Upper lobe of left lung (tissue), 6 donors: Measurements from ENCODE around the gene MRPS18A. TPM values are rescaled to one million over a fixed set of nuclear protein-coding genes. Genes with fewer than 3 reads are reported as not detected.
A peak's percentile ranks its signal among the peaks of the same experiment; 100 is the strongest.

ENCODE experiments used
- ATAC-seq, 2 donors: fragments of 200-7000 bp; cut with Tn5 transposase; one replicate each; pipeline ENCODE4 v1.9.1; 2022; ENCODE audit warnings: mild to moderate bottlenecking in 2 of 2, moderate library complexity in 2 of 2; ENCODE audit not compliant: low FRiP score in 2 of 2
- DNase-seq, 2 donors: peaks; one replicate each; pipeline ENCODE4 v3.0.0-alpha.2; 2019 to 2020
- H3K27ac ChIP-seq, 4 donors: fragments of 200-600 bp; sonication (generic); one replicate each; pipeline ENCODE4 v1.5.1; 2016 to 2019
- H3K27me3 ChIP-seq, 4 donors: fragments of 200-600 bp; sonication (generic); one replicate each; pipeline ENCODE4 v1.5.1; 2017 to 2019
- H3K36me3 ChIP-seq, 4 donors: fragments of 200-600 bp; sonication (generic); one replicate each; pipeline ENCODE4 v1.5.1; 2016 to 2019
- H3K4me1 ChIP-seq, 4 donors: fragments of 200-600 bp; sonication (generic); one replicate each; pipeline ENCODE4 v1.5.1; 2018 to 2019
- H3K4me3 ChIP-seq, 4 donors: fragments of 200-600 bp; sonication (generic); one replicate each; pipeline ENCODE4 v1.5.1; 2017 to 2019; ENCODE audit warnings: mild to moderate bottlenecking in 2 of 4, moderate library complexity in 1 of 4
- H3K9me3 ChIP-seq, 4 donors: fragments of 200-600 bp; sonication (generic); one replicate each; pipeline ENCODE4 v1.5.1; 2018 to 2019
- EP300 ChIP-seq, 4 donors: sonication (generic); formaldehyde crosslinking; IDR thresholded peaks; one replicate each; pipeline ENCODE4 v1.5.1; 2017; ENCODE audit warnings: antibody characterized with exemption in 4 of 4, control low read depth in 2 of 4
- POLR2A ChIP-seq, 4 donors: fragments of 450-650 bp; IDR thresholded peaks; one replicate each; pipeline ENCODE4 v1.5.1; 2016 to 2017; ENCODE audit warnings: antibody characterized with exemption in 4 of 4, mild to moderate bottlenecking in 2 of 4
- POLR2AphosphoS5 ChIP-seq, 2 donors: sonication (generic); formaldehyde crosslinking; IDR thresholded peaks; one replicate each; pipeline ENCODE4 v1.5.1; 2017; ENCODE audit warnings: antibody characterized with exemption in 2 of 2
- WGBS, 2 donors: methylation state at CpG; one replicate each; pipeline ENCODE4 v1.1.5; 2017 to 2018; 5-methylcytosine and 5-hydroxymethylcytosine counted together
- total RNA-seq, 6 donors: library from RNA; depleted of rRNA in 4 of 6; stranded (reverse); fragments of >200 nt in 4 of 6; gene quantifications; one replicate each; pipeline versions ENCODE4 v1.1.0 to v1.2.1, GENCODE V29; 2016 to 2021
- TF ChIP-seq, protein P1 (sequence below), 6 experiments: fragments of 450-650 bp in 4 of 6; fragments of 200-600 bp in 2 of 6; sonication (generic) in 2 of 6; IDR thresholded peaks; one replicate each; pipeline ENCODE4 v1.5.1; 2016 to 2019; ENCODE audit warnings: antibody characterized with exemption in 6 of 6
- donor health status: DM: no; HTN: no; CAD: no; lungs with moderate emphysema.
- donor health status: DM: no; HTN: yes; CAD: no; lungs with severe emphysema.

The MRPS18A gene
- total RNA-seq, 6 donors from 2014 or later = 21.0 to 45.6 (median 33.4) TPM

DNA sequence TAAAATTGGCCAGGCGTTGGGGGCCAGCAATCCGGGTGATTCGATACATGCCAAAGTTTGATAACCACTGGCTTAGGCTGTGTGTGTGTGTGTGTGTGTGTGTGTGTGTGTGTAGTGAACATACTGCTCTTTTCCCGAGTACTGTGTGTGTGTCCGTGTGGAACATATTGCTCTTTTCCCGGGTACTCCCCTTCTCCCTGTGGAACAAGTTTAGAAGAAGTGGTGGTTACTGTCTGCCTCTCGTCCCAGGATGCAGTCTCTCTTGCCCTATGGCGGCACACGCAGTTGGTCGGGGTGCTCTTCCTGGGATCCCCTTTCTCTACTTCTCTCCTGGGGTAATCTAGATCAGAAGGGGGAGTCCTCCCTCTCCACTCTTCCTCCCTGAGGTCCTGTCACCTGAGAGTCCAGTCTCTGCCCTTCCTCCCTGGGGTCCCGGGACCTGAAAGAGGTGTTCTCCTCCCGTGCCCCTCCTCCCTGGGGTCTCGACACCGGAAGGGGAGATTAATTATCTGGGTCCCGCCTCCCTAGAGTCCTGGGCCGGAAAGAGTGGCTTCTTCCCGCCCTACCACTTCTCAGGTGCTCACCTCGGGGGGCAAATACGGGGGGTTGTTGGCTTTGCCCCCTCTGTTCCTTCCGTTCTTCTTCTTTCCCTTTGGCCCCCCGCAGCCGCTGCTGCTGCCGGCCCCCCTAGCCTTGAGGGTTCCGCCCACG lies 59.0 kb downstream of the MRPS18A start:
- TF ChIP-seq POLR2AphosphoS5 (IDR thresholded peaks at IDR 0.05) = peak in 1 of 2 donors; percentile 24
- no peak for TF ChIP-seq EP300 (IDR thresholded peaks at IDR 0.05)
- TF ChIP-seq POLR2A (IDR thresholded peaks at IDR 0.05) = peak in 1 of 4 donors; percentile 1
- TF ChIP-seq, protein P1, sequence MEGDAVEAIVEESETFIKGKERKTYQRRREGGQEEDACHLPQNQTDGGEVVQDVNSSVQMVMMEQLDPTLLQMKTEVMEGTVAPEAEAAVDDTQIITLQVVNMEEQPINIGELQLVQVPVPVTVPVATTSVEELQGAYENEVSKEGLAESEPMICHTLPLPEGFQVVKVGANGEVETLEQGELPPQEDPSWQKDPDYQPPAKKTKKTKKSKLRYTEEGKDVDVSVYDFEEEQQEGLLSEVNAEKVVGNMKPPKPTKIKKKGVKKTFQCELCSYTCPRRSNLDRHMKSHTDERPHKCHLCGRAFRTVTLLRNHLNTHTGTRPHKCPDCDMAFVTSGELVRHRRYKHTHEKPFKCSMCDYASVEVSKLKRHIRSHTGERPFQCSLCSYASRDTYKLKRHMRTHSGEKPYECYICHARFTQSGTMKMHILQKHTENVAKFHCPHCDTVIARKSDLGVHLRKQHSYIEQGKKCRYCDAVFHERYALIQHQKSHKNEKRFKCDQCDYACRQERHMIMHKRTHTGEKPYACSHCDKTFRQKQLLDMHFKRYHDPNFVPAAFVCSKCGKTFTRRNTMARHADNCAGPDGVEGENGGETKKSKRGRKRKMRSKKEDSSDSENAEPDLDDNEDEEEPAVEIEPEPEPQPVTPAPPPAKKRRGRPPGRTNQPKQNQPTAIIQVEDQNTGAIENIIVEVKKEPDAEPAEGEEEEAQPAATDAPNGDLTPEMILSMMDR (IDR thresholded peaks at IDR 0.05) = no peak
- no peaks in the 10 kb centered on the region for H3K27me3 ChIP-seq
- H3K27ac ChIP-seq = peak overlapping the region; percentile 94 to 97 (median 95)
- H3K4me1 ChIP-seq = peaks cover 23 to 35% (median 29%) of the 10 kb centered on the region in 4 donors
- ATAC-seq (peak in 1 of 2 donors; percentile 0), DNase-seq (peak in 1 of 2 donors; percentile 61)
- WGBS, 2 donors = 1 to 3% methylated on average over 22 to 24 of the region's 25 CpGs
- peaks cover 15 to 27% (median 27%) of the 10 kb centered on the region in 4 donors for H3K36me3 ChIP-seq
- no peaks in the 10 kb centered on the region for H3K9me3 ChIP-seq
- peak overlapping the region; percentile 60 to 97 (median 88) for H3K4me3 ChIP-seq

DNA sequence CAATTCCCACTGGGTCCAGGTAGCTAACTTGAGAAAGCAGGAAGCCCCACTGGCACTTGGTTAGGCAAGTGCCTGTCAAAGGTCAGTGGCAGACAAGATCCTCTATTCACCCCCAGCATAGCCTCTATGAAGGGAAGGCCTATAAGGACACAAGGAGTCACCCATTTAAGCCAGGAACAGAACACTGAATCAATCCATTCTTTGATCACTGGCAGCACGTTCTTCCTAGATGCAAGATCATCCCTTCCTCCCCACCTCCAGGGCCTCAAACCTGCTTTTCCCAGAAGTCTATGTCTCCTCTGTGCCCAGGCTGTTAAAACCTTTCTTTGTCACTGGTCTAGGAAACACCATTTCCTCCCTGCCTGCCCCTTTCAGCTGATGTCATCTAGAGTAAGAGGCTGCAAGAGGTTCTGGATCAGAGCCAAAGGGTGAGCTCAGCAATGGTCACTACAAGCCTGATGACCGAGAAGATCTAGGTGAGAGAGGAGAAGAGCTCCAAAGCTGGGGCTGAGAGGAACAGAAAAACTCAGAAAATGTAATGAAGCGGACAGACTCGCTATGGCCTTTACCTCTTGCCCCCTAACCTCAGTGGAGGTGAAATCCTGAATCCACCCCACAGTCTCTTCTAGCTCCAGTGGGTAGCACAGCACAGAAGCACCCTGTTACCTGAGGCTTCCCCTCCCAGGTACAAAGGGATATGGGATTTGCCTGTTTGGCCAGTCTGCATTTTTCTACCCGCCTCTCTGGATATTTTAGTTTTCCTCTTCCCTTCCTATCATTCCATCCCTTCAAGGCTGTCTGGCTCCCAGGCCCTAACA lies 60.4 kb downstream of the MRPS18A start:
- peaks cover 23 to 35% (median 29%) of the 10 kb centered on the region in 4 donors for H3K4me1 ChIP-seq
- H3K4me3 ChIP-seq = peak overlapping the region in 1 of 4 donors; percentile 81
- H3K36me3 ChIP-seq = peaks cover 20 to 41% (median 38%) of the 10 kb centered on the region in 4 donors
- H3K27me3 ChIP-seq = no peaks in the 10 kb centered on the region
- H3K27ac ChIP-seq = peak overlapping the region; percentile 94 to 97 (median 95)
- H3K9me3 ChIP-seq = no peaks in the 10 kb centered on the region
- ATAC-seq (peak in 1 of 2 donors; percentile 28), DNase-seq (peak in 1 of 2 donors; percentile 92)
- TF ChIP-seq POLR2AphosphoS5 (IDR thresholded peaks at IDR 0.05) (peak; percentile 41 to 64), POLR2A (IDR thresholded peaks at IDR 0.05) (no peak), EP300 (IDR thresholded peaks at IDR 0.05) (peak in 1 of 4 donors; percentile 47)
- TF ChIP-seq, protein P1 (IDR thresholded peaks at IDR 0.05) = no peak
- 49 to 56% methylated on average over 5 of the region's 5 CpGs for WGBS, 2 donors

DNA sequence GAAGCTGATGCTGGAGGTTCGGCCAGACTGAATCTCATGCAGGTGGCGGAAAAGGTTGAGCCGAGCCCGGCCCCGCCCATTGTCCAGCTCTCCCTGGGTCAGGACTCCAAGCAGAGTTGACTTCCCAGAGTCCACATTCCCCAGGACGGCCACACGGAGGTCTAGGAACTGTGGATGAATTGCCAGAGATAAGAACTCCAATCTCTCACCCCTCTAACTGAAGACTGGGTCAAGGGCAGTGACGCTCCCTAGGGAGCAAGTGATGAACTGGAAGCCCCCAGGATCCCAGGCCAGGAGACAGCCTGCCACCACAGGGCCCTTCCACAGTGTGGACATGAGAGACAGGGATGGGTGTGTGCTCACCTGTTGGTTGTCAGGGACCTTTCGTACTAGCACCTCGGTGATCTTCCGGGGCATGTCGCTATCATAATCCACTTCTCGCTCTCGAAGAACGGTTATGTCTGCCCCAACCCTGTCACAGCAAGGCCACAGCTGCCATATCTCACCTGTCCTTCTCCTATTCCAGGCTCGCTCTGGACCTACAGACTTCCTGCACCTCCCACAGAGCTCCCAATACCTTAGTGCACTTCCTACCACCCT lies 62.1 kb downstream of the MRPS18A start:
- DNase-seq (no peak), ATAC-seq (no peak)
- Histone ChIP-seq H3K4me3 (no peak overlapping the region), H3K36me3 (peaks cover 27 to 58% (median 56%) of the 10 kb centered on the region in 4 donors), H3K27me3 (no peaks in the 10 kb centered on the region), H3K4me1 (peaks cover 22 to 34% (median 26%) of the 10 kb centered on the region in 4 donors), H3K9me3 (no peaks in the 10 kb centered on the region), H3K27ac (no peak overlapping the region)
- TF ChIP-seq POLR2AphosphoS5 (IDR thresholded peaks at IDR 0.05) (no peak), POLR2A (IDR thresholded peaks at IDR 0.05) (no peak), EP300 (IDR thresholded peaks at IDR 0.05) (no peak)
- TF ChIP-seq, protein P1 (IDR thresholded peaks at IDR 0.05) = no peak
- WGBS, 2 donors = 96% methylated on average over 14 to 16 of the region's 16 CpGs

DNA sequence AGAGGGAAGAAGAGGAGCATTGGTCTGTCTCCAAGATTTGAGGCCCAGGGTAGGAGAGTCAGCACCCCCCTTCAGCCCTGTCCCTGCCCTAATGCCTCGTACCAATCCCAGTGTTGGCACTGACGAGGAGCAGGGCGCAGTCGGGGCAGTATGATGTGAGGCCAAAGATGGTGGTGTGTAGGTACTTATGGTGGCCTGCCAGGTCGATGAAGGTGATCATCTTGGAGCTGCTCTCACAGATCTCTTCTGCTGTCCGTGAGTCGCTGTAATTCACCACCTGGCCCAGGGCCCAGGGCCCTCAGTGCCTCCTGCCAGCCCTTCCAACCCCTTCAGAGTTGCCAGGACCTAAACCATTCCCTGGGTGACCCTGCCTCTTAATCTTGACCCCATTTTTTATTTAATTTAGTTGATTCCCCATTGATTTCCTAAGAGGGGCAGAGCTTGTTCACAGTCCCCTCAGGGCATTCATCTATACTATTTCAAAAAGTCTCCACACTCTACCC lies 62.8 kb downstream of the MRPS18A start:
- H3K4me1 ChIP-seq = peaks cover 18 to 29% (median 21%) of the 10 kb centered on the region in 4 donors
- H3K27ac ChIP-seq = no peak overlapping the region
- no peaks in the 10 kb centered on the region for H3K27me3 ChIP-seq
- no peak overlapping the region for H3K4me3 ChIP-seq
- H3K36me3 ChIP-seq = peaks cover 27 to 64% (median 59%) of the 10 kb centered on the region in 4 donors
- no peaks in the 10 kb centered on the region for H3K9me3 ChIP-seq
- DNase-seq (no peak), ATAC-seq (no peak)
- 91 to 94% methylated on average over 7 of the region's 7 CpGs for WGBS, 2 donors
- TF ChIP-seq POLR2AphosphoS5 (IDR thresholded peaks at IDR 0.05) (no peak), POLR2A (IDR thresholded peaks at IDR 0.05) (no peak), EP300 (IDR thresholded peaks at IDR 0.05) (no peak)
- TF ChIP-seq, protein P1 (IDR thresholded peaks at IDR 0.05) = no peak
